ENCODE data around the gene MYO10. TPM values are rescaled to one million over a fixed set of nuclear protein-coding genes. Genes with fewer than 3 reads are reported as not detected.

MYO10 gene
- total and polyA plus RNA-seq, 2 of the 8 experiments (the other 6 are each of a cell fraction or from before 2014, with no cell fraction given), result 21.5 to 107 TPM

- TF ChIP-seq MAFK (IDR thresholded peaks at IDR 0.05; ENCODE audit: low read depth, low read length) (no peak), GTF2F1 (IDR thresholded peaks at IDR 0.05; ENCODE audit: borderline replicate concordance, low read depth, low read length) (no peak), POU5F1 (IDR thresholded peaks at IDR 0.05; ENCODE audit: low read depth, low read length) (no peak), EP300 (IDR thresholded peaks at IDR 0.05; ENCODE audit: borderline replicate concordance in 1 of 2, low read depth in 2 of 2, low read length in 2 of 2) (no peak; a peak in 1 of 3 replicates), POLR2A (IDR thresholded peaks at IDR 0.05; ENCODE audit: control extremely low read depth in 1 of 2, low read depth in 2 of 2, low read length in 2 of 2) (peak in 1 of 2 experiments; percentile 29; a peak in 1 of 3 replicates), EGR1 (IDR thresholded peaks at IDR 0.05; ENCODE audit: borderline replicate concordance, low read depth, low read length) (no peak), CHD2 (IDR thresholded peaks at IDR 0.05; ENCODE audit: low read length) (peak; percentile 30; the same call in 1 of the 2 replicates)
These were observed 195.2 kb downstream of the MYO10 start (continued) for GRCh38 chr5:16740811-16741392.
